Effector memory CD8-positive, alpha-beta T cell (primary cell): ENCODE measurements around the gene PI16.

ENCODE experiments used
- ATAC-seq: fragments of 150-1000 bp; cut with Tn5 transposase; replicated peaks from 2 replicates; pipeline ENCODE4 v1.10.0; 2021; ENCODE audit warnings: mild to moderate bottlenecking, moderate library complexity
- DNase-seq, 3 experiments: peaks; one replicate each; pipeline ENCODE4 v3.0.0; 2021
- H3K27ac Mint-ChIP-seq, 2 donors: one replicate each; pipeline ENCODE4 v1.8.0; 2022; ENCODE audit warnings: mild to moderate bottlenecking in 2 of 2, mixed read lengths in 2 of 2, moderate library complexity in 2 of 2
- H3K27me3 Mint-ChIP-seq, 2 donors: one replicate each; pipeline ENCODE4 v1.8.0; 2022; ENCODE audit warnings: mixed read lengths in 2 of 2
- H3K36me3 Mint-ChIP-seq: one replicate; pipeline ENCODE4 v1.8.0; 2022; ENCODE audit warnings: mild to moderate bottlenecking, moderate library complexity, mixed read lengths; ENCODE audit not compliant: insufficient read depth
- H3K4me1 Mint-ChIP-seq, 2 donors: one replicate each; pipeline ENCODE4 v1.8.0; 2022; ENCODE audit warnings: low read depth in 2 of 2, mixed read lengths in 2 of 2
- H3K4me3 Mint-ChIP-seq, 2 donors: one replicate each; pipeline ENCODE4 v1.8.0; 2022; ENCODE audit warnings: mild to moderate bottlenecking in 2 of 2, mixed read lengths in 2 of 2, moderate library complexity in 2 of 2
- H3K9me3 Mint-ChIP-seq, 2 donors: one replicate each; pipeline ENCODE4 v1.8.0; 2022; ENCODE audit warnings: mixed read lengths in 2 of 2

The PI16 gene

GRCh38 chr6:36967301-36967700 lies 12.8 kb downstream of the PI16 start:
- no peak for ATAC-seq
- no peak for DNase-seq
- H3K27me3 Mint-ChIP-seq = no peaks in the 10 kb centered on the region
- peaks cover 70% of the 10 kb centered on the region for H3K36me3 Mint-ChIP-seq
- H3K4me3 Mint-ChIP-seq = no peak overlapping the region
- H3K9me3 Mint-ChIP-seq = no peaks in the 10 kb centered on the region
- peaks cover 17 to 30% of the 10 kb centered on the region in 2 donors for H3K4me1 Mint-ChIP-seq
- peak overlapping the region; percentile 14 to 57 for H3K27ac Mint-ChIP-seq

GRCh38 chr6:36967757-36968156 lies 13.2 kb downstream of the PI16 start:
- Mint-ChIP-seq H3K27ac (peak overlapping the region in 1 of 2 donors; percentile 57), H3K9me3 (no peaks in the 10 kb centered on the region)

GRCh38 chr6:36968266-36968977 lies 13.9 kb downstream of the PI16 start:
- H3K9me3 Mint-ChIP-seq = no peaks in the 10 kb centered on the region
- H3K36me3 Mint-ChIP-seq = peaks cover 75% of the 10 kb centered on the region
- peak overlapping the region in 1 of 2 donors; percentile 57 for H3K27ac Mint-ChIP-seq
- no peak overlapping the region for H3K4me3 Mint-ChIP-seq
- peaks cover 14 to 21% of the 10 kb centered on the region in 2 donors for H3K4me1 Mint-ChIP-seq
- H3K27me3 Mint-ChIP-seq = no peaks in the 10 kb centered on the region
- ATAC-seq (no peak), DNase-seq (no peak)

More at GRCh38 chr6:36967757-36968156, 13.2 kb downstream of the PI16 start:
- ATAC-seq (no peak), DNase-seq (no peak)
- Mint-ChIP-seq H3K27me3 (no peaks in the 10 kb centered on the region), H3K4me3 (no peak overlapping the region), H3K36me3 (peaks cover 70% of the 10 kb centered on the region), H3K4me1 (peaks cover 17 to 27% of the 10 kb centered on the region in 2 donors)

- ATAC-seq (no peak), DNase-seq (no peak)
- Mint-ChIP-seq H3K36me3 (peaks cover 83% of the 10 kb centered on the region), H3K4me1 (peaks cover 6 to 12% of the 10 kb centered on the region in 2 donors), H3K9me3 (no peaks in the 10 kb centered on the region), H3K4me3 (no peak overlapping the region), H3K27me3 (no peaks in the 10 kb centered on the region), H3K27ac (peak overlapping the region in 1 of 2 donors; percentile 57)
Observed at GRCh38 chr6:36969240-36969691, 14.7 kb downstream of the PI16 start.

GRCh38 chr6:36969988-36970891 lies 15.7 kb downstream of the PI16 start:
- peaks cover 0 to 3% of the 10 kb centered on the region in 2 donors for H3K4me1 Mint-ChIP-seq
- H3K27ac Mint-ChIP-seq = peak overlapping the region in 1 of 2 donors; percentile 31
- H3K27me3 Mint-ChIP-seq = no peaks in the 10 kb centered on the region
- no peaks in the 10 kb centered on the region for H3K9me3 Mint-ChIP-seq
- no peak for DNase-seq
- H3K36me3 Mint-ChIP-seq = peaks cover 89% of the 10 kb centered on the region
- no peak overlapping the region for H3K4me3 Mint-ChIP-seq
- ATAC-seq = no peak

GRCh38 chr6:36970892-36971842 lies 16.6 kb downstream of the PI16 start:
- H3K9me3 Mint-ChIP-seq = no peaks in the 10 kb centered on the region
- DNase-seq (no peak), ATAC-seq (no peak)
- H3K27me3 Mint-ChIP-seq = no peaks in the 10 kb centered on the region
- H3K4me3 Mint-ChIP-seq = no peak overlapping the region
- no peak overlapping the region for H3K27ac Mint-ChIP-seq
- peaks cover 0 to 1% of the 10 kb centered on the region in 2 donors for H3K4me1 Mint-ChIP-seq
- H3K36me3 Mint-ChIP-seq = peaks cover 87% of the 10 kb centered on the region

GRCh38 chr6:36971921-36972673 lies 17.6 kb downstream of the PI16 start:
- ATAC-seq = no peak
- Mint-ChIP-seq H3K27me3 (no peaks in the 10 kb centered on the region), H3K4me3 (no peak overlapping the region), H3K27ac (peak overlapping the region in 1 of 2 donors; percentile 15), H3K36me3 (peaks cover 86% of the 10 kb centered on the region), H3K9me3 (no peaks in the 10 kb centered on the region), H3K4me1 (peaks cover 0 to 1% of the 10 kb centered on the region in 2 donors)
- DNase-seq = no peak

- ATAC-seq (no peak), DNase-seq (no peak)
- H3K9me3 Mint-ChIP-seq = no peaks in the 10 kb centered on the region
- H3K4me1 Mint-ChIP-seq = peaks cover 0 to 3% of the 10 kb centered on the region in 2 donors
- H3K27ac Mint-ChIP-seq = no peak overlapping the region
- H3K27me3 Mint-ChIP-seq = no peaks in the 10 kb centered on the region
- H3K36me3 Mint-ChIP-seq = peaks cover 90% of the 10 kb centered on the region
- H3K4me3 Mint-ChIP-seq = no peak overlapping the region
Observed at GRCh38 chr6:36973190-36973589, 18.7 kb downstream of the PI16 start.

- DNase-seq (no peak), ATAC-seq (no peak)
- Mint-ChIP-seq H3K27me3 (no peaks in the 10 kb centered on the region), H3K9me3 (no peaks in the 10 kb centered on the region), H3K36me3 (peaks cover 90% of the 10 kb centered on the region), H3K4me3 (no peak overlapping the region), H3K4me1 (peaks cover 0 to 3% of the 10 kb centered on the region in 2 donors), H3K27ac (no peak overlapping the region)
Observed at GRCh38 chr6:36973647-36974046, 19.1 kb downstream of the PI16 start.

- Mint-ChIP-seq H3K27me3 (no peaks in the 10 kb centered on the region), H3K27ac (peak overlapping the region in 1 of 2 donors; percentile 69), H3K4me1 (peaks cover 10 to 14% of the 10 kb centered on the region in 2 donors), H3K4me3 (no peak overlapping the region), H3K36me3 (peaks cover 84% of the 10 kb centered on the region), H3K9me3 (no peaks in the 10 kb centered on the region)
- no peak for DNase-seq
- no peak for ATAC-seq
Observed at GRCh38 chr6:36975231-36976006, 20.9 kb downstream of the PI16 start.

GRCh38 chr6:36976007-36976264 lies 21.4 kb downstream of the PI16 start:
- H3K27ac Mint-ChIP-seq = peak overlapping the region in 1 of 2 donors; percentile 69
- ATAC-seq (no peak), DNase-seq (no peak)
- H3K4me1 Mint-ChIP-seq = peaks cover 15 to 19% of the 10 kb centered on the region in 2 donors
- no peaks in the 10 kb centered on the region for H3K27me3 Mint-ChIP-seq
- peaks cover 82% of the 10 kb centered on the region for H3K36me3 Mint-ChIP-seq
- H3K4me3 Mint-ChIP-seq = no peak overlapping the region
- no peaks in the 10 kb centered on the region for H3K9me3 Mint-ChIP-seq

GRCh38 chr6:36976509-36976908 lies 22.0 kb downstream of the PI16 start:
- no peak for ATAC-seq
- Mint-ChIP-seq H3K9me3 (no peaks in the 10 kb centered on the region), H3K4me1 (peaks cover 17 to 20% of the 10 kb centered on the region in 2 donors), H3K27me3 (no peaks in the 10 kb centered on the region), H3K27ac (no peak overlapping the region), H3K4me3 (no peak overlapping the region), H3K36me3 (peaks cover 82% of the 10 kb centered on the region)
- no peak for DNase-seq
